CD4-positive, alpha-beta T cell treated with Interferon alpha-2 for 1 hour (primary cell): ENCODE data around the gene ZNF488.
"Not testable (repeated sequence)": the region's sequence is repeated elsewhere in the genome, so short reads cannot be mapped to it uniquely, and the experiment has no call there.

Source experiments
- DNase-seq, 2 donors: peaks; one replicate each; pipeline ENCODE4 v3.0.0-alpha.2; 2020 to 2022

ZNF488 gene

DNA sequence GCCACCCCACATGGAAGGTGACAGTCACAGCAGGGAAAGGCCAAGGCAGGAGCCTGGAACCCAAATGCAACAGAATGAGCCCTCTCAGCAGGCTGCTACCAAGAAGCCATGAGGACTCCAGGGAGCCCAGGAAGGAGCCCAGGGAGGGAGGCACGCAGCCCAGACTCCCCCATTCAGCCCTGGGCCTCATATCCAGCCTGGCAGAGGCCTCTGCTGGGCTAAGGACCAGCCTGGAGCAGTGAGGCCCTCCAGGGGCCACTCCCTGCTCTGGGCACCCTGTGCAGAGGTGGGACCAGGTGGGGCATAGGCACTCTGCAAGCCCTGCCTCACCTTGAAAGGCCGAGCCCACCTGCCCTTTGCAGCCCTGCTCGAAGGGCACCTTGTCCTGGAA lies 25.8 kb upstream of the ZNF488 start:
- DNase-seq, result no peak

DNA sequence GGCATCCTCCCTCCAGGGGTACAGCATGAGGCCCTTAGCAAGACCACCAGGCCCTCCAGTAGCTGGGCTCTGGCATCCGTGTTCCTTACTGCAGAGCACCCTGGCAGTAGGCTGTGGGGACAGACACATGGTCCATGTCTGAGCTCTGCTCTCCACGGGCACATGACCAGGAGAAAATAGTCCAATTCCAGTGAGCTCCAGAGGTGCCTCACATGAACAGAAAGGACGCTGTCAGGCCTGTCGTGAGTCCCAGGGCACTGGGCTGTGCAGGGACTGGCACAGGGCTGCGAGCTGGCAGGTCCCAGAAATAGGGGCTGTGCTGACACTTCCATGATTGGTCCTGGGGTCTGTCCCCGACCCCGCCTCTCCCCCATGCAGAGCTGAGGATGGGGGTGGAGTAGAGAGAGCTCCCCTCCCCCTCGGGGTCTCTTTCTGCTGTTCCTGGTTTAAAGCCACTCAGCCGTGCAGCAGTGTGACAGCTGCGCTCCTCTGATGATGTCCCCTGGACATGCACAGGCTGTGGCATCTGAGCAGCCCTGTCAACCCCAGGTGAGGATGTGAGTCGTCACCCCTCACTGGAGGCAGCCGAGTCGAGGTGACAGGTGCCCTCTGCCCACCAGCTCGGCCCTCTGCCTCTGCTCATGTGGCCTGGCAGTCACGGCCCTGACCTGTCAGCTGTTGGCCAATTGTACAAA lies 25.2 kb upstream of the ZNF488 start:
- no peak for DNase-seq

DNA sequence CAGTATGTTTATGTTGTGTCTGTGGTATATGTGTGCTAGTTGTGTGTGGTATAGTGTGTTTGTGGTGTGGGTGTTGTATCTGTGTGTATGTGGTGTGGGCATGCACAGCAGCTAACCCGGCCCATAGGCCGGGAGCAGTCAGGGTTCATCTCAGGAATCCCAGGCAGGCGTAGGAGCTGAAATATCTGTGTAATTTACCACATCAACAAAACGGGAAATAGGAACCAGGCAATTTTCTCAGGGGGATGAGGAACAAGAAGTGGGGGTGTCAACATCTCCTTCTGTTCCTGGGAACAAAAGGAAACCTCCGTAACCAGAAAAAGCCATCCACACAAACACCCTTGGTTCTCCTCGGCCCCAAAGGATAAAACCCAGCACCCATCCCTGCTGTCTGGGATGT lies 24.5 kb upstream of the ZNF488 start:
- no peak for DNase-seq

DNA sequence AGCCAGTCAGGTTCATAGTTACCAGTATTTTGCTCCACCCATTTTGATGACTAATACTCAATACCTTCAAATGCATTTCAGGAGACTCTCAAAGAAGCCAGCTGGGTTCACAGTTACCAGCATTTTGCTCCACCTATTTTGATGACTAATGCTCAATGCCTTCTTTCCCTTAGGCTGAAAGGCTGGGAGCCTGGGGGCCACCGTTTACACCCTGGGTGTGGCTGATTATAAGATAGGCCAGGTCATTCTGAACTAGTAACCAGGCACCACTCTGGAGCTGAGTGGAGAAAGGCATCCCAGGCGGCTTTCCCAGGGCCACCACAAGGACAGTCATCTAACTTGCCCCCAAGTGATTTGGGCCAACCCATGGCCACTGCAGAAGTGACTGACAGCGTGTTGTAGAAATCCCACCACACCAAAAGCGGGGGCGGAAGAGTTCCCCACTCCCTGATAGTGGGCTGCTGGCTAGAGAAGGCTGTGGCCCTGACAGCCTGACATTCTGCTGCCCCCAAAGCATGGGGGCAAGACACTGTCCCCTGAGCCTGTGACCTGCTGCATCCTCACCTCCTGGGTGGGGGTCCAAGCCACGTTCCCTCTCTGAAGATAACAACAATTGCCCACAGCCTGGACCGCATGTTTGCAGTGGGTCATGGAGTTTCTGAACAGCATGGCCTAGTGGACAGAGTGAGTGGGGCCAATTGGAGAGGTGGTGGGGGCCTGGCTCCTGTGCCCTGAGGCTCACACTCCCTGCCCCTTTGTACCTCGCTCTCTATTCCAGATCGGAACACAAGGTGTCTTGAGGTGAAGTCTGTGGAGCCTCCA lies 23.0 kb upstream of the ZNF488 start:
- DNase-seq, result no peak

DNA sequence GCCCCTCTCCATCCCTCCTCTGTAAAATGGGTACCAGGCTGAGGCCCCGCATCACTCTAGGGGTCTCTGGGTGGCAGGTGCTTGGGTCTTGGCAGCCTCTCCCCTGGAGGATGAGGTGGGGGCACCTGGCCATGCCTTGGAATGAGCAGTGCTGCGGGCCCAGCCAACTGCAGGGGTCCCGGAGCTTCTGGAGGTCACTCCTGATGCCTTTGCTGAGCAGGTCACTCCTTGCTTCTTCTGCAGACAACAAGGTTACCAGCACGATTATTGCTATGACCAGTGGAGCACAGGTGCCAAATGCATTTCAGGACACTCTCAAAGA lies 22.4 kb upstream of the ZNF488 start:
- no peak for DNase-seq

DNA sequence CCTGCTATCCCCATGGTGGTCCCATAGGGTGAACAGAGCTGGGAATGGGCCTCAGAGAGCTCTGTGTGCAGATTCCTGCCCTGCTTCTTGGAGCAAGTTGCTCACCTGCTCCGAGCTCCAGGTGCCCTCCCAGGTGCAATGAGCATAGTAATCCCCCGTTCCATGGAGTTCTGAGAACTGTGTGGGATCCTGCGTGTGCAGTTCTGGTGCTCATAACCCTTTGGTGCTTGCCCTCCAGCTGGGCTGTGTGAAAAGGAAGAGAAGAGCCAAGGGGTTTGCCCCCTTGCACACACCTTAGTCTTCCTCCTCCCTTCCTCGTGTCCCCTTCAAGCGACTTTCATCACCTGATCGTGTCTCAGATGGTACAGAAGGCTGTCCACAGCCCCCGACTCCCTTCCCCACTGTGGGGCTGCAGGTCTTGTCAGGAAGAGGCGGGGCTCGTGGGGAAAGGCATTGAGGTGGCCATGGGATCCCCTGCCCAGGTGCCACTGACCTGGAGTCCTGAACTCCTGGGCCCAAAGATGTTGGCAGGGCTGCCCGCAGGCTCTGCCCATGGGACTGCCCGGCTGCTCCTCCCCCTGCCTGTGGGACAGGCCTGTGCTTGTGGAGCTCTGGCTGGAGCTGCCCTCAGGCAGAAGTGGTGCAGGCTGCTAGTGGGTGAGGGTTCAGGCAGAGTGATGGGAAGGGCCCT lies 21.9 kb upstream of the ZNF488 start:
- DNase-seq, result no peak

DNA sequence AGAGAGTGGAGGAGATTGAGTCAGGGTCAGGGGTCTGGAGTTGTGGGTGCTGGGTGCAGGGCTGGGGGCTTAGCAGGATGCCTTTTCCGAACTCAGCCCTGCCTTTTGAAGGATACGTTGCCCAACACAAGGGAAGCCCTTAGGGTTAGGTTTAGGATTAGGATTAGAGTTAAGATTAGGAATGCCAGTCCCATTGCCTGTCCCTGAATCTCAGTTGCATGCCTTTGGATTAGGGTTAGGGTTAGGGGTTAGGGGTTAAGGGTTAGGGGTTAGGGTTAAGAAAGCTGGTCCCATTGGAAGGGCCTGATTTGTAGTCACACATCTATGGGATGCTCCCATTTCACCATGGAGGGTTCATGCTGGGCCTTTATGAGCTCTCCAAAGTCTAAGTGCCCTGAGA lies 20.8 kb upstream of the ZNF488 start:
- no peak for DNase-seq

DNA sequence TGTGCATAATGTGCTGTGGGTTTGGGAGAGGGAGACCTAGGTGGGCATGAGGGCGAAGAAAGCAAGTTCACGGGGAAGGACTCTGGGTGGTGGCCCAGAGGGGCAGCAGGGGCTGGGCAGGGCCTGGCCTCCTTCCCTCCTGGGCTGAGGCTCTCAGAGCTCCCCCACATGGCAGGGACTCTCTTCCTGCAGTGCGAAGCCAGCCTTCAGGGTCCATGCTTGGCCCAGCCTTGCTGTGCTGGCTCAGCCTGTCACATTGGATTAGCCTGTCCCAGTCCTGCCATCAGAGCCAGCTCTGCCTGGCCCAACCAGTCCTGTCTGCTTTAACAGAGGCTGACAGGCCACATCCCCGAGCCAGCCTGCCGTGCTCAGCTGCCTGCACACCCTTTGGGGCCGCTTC lies 20.4 kb upstream of the ZNF488 start:
- no peak for DNase-seq

DNA sequence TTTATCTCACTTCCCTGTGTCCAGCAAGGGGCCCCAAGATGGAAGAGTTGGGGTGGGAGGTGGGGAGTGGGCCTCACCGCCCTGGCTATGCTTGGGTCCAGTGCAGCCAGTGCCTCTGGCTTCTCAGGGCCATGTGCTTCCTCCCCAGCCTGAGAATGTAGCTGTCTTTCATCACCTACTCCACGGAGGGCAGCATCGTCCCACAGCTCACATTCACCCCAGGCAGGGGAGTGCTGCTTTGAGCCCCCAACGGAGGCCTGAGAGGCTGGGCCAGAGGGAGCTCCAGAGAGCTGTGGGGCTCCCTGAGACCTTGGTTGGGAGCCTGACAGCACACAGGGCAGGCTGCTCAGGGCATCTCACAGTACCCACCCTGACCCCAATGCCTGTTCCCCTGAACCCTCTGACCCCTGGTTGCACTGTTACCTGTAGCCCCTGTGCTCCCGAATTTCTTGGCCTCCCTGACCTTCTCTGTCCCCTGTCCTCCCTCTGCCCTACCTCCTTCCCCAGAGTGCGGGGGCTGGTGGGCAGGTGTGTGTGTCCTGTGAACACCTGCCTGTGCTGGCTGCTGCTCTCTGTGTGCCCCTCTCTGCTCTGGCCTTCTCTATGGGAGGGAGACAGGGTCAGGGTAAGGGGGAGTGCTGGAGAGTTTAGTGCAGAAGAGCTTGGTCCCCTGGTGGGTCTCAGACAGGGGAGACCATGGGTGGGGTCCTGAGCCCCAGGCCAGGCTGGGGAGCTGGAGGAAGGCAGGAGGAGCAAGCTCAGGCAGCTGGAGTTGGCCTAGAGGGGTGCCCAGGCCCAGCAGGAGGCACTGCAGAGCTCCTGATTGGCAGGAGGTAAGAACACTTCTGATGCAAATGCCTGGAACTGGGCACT lies 19.6 kb upstream of the ZNF488 start:
- DNase-seq, result no peak

DNA sequence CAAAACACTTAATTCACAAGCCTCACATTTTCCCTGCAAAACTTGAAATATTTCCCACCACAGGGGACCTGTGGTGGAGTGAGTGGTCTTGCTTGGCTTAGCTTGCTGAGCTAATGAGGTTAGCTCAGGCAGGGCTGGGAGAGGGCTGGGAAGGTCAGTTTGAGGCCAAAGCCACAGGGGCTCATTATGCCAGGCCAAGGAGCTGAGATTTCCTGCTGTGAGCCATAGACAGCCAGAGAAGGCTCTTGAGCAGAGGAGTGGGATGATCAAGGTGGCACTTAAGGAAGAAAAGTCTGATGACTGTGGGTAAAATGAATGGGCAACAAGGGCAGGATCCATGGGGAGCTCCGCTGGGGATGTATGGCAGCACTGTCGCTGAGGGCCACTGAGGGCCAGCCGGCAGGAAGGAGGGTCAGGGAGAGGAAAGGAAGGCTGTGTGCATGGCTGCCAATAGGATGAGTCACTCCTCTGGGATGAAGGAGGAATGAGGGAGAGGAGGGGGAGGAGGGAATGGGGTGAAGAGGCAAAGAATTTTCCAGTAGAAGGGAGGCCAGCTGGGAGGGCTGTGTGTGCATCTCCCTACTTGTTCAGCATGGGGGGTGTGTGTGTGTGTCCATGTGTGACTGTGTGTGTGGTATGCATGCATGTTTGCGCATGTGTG lies 18.7 kb upstream of the ZNF488 start:
- no peak for DNase-seq

DNA sequence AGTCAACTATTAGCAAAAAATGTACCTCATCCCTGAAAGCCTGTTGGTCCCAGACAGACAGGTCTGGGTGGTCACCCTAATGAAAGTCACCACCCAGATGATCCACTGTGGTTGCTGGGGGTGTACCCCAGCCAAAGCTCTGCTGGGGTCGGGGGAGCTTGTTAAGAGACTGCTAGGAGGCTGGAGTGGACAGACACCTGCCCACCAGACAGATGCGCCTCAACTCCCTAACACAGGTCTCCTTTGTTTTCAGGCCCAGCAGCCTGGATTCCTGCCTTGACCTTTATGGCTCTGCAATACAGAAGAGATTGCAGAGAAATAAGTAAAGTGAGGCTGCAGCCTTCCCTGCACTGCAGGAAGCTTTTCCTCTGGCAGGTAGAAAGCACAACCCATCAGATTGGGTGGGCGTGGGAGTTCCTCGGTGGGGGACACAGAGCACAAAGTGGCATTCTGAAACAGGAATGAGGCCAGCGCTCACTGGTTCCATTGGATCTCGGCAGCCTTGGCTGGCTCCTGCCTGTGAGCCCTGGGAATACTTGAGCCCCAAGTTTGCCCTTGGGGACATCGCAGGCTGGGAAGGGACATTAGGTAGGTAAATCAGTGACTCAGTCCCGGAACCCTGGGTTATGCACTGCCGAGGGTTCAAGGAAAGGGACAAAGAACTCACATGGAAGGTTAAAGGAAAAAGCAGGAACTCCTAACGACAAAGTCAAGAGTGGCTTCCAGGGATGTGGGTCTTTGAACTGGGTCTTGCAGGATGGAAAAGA lies 18.0 kb upstream of the ZNF488 start:
- no peak for DNase-seq

DNA sequence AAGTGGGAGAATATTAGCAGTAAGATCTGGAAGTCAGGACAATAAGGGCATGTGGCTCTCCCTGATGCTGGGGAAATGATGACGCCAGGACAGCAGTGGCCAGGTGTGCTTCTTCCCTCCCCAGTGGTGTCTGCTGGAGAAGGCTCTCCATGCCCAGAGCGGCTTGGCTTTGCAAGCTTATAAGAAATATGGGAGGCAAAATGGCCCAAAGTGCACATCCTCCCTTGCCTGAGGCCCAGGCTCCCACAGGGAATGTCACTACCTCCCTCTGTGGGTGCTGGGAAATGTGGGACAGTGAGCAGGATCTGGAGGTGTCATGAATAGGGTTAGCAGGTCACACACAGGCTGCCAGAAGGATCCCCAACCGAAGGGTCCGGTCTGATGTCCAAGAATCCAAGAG lies 17.1 kb upstream of the ZNF488 start:
- no peak for DNase-seq

DNA sequence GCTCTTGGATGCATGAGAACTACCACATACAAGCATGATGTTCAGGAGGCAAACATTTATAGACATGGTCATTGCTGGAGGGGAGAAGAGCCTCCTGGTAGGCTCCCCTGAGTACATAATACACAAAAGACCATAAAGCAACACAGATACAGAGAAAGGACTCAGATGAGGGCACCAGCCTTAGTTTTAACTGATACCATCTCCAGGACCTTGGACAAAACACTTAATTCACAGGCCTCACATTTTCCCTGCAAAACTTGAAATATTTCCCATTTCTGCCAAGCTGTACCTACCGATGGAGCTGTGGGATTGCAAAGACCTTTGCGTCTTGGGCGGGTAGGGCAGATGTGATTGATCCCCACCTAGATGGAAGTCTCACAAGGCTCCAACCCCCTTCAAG lies 16.7 kb upstream of the ZNF488 start:
- no peak for DNase-seq

DNA sequence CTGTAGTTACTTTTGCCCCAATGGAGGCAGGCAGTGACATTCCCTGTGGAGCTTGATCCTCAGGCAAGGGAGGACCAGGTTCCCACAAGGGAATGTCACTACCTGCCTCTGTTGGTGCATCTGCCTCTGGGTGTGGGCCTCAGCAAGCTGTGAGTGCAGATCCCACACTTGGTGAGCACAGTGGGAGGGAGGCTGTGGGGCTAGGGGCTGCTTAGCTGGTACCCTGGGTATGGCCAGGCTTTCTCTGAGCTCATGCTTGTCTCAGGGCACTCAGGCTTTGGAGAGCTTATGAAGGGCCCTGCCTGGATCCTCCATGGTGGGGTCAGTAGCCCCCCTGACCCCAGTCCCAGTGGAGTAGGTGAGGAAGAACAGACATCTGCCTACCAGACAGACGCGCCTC lies 16.2 kb upstream of the ZNF488 start:
- no peak for DNase-seq

DNA sequence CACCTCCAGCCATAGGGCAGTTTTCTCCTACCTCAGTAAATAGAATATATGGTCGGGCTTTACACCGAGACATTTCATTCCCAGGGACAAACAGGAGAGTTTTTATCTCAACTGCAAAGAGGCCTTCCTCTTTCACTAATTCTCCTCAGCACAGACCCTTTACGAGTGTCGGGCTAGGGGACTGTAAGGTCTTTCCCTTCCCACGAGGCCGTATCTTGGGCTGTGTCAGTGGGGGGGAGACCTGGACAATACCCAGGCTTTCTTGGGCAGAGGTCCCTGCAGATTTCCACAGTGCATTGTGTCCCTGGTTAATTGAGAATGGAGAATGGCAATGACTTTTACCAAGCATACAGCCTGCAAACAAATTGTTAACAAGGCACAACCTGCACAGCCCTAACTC lies 13.2 kb upstream of the ZNF488 start:
- DNase-seq, result no peak

DNA sequence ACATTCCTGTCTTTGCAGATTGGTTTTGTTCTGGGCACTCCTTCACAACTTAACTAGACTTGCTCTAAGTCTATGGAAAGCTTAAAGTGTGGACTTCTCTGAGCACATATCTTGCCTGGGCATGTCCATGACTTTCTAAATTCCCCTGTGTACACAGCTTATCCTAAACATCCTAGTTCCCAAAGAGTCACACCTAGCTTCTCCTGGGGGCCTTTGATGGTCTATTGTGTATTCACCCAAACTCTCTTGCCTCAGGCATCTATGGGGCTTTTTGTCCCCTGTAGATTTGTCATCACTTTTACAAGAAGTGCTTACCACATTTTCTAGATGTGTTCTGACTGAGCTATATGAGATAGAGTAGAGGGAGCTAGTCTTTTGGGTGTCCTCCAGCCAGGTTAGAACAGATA lies 12.2 kb upstream of the ZNF488 start:
- DNase-seq, result no peak

DNA sequence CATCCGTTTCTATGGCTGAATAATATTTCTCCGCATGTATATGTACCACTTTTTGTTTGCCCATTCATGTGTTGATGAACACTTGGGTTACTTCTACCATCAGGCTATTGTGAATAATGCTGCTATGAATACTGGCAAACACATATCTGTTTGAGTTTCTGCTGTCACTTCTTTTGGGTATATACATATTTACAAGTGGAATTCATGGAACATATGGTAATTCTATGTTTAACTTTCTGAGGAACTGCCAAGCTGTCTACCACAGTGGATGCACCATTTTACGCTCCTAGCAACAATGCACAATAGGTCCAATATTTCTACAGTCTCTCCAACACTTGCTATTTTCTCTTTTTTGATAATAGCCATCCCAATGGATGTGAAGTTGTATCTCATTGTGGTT lies 5.5 kb upstream of the ZNF488 start:
- DNase-seq, result no peak

DNA sequence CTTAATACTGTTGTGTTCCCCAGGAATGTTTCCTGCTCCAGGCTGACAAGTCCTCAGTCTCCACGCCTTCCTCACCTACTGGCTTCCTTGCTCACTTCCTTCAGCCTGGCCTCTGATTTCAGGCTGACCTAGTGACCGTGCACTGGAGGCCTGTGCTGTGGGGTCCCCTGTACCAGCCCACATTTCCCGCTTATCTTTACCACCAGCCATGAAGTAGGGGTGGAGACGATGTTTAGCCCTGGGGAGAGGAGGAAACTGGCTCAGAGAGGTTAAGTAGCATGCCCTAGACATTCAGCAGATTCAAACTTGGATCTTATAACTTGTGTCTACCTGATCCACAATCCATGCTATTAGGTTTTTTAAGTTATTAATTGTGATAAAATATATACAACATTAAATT lies 4.8 kb upstream of the ZNF488 start:
- no peak for DNase-seq

DNA sequence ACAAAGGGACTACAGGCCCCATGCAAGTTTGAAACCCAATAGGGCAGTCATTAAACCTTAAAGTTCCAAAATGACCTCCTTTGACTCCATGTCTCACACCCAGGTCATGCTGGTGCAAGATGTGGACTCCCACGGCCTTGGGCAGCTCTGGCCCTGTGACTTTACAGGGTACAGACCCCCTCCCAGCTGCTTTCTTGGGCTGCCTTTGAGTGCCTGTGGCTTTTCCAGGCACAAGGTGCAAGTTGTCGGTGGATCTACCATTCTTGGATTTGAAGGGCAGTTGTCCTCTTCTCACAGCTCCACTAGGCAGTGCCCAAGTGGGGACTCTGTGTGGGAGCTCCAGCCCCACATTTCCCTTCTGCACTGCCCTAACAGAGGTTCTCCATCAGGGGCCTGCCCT lies 2.0 kb upstream of the ZNF488 start:
- not testable (repeated sequence) for DNase-seq

DNA sequence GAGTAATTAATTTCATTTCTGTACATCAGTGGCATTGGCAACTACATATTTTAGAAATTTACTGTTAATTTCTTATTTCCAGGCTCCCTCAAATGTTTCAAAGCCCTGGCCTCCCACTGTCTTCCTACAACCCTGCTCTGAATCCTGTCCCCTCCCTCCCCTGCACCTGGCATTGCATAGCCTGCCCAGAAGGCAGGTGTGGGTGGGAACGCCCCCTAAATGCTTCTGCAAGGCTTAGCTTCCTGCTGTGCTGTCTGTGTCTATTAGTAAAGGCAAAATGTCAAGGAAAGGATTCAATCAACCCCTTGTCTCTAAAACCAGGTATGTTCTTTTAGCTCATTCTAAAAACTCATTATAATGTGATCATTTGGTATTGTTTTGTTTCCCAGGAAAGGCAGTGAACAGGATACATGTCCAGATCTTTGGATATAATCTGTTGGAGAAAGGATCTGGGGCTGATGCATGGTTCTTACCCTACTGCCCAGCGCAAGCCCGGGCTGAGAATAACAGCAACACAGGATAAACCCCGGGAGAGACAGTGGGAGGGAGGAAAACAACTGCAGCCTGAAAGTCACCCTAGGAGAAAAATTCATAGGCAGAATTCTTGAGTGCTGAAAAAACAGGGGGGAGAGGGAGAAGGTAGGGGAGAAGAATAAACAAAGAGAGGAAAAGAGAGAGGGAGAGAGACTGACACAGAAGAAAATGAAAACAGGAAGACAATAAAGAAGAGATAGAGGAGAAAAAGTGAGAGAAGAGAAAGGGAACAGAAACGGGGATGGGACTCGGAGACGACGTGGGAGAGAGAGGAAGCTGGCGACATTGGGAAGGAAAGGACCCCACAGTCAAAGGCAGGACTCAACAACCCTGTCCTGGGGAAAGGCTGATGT lies 589 bp downstream of the ZNF488 start:
- no peak for DNase-seq
